Measurements from ENCODE around the gene PPP2R5A. TPM values are rescaled to one million over a fixed set of nuclear protein-coding genes. Genes with fewer than 3 reads are reported as not detected.

Gene PPP2R5A
- total RNA-seq, 1 donor from 2014 or later: 88.4 TPM

GRCh38 chr1:212326541-212326940 lies 41.3 kb downstream of the PPP2R5A start:
- TF ChIP-seq, protein P1, sequence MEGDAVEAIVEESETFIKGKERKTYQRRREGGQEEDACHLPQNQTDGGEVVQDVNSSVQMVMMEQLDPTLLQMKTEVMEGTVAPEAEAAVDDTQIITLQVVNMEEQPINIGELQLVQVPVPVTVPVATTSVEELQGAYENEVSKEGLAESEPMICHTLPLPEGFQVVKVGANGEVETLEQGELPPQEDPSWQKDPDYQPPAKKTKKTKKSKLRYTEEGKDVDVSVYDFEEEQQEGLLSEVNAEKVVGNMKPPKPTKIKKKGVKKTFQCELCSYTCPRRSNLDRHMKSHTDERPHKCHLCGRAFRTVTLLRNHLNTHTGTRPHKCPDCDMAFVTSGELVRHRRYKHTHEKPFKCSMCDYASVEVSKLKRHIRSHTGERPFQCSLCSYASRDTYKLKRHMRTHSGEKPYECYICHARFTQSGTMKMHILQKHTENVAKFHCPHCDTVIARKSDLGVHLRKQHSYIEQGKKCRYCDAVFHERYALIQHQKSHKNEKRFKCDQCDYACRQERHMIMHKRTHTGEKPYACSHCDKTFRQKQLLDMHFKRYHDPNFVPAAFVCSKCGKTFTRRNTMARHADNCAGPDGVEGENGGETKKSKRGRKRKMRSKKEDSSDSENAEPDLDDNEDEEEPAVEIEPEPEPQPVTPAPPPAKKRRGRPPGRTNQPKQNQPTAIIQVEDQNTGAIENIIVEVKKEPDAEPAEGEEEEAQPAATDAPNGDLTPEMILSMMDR (IDR thresholded peaks at IDR 0.05): no peak

DNA sequence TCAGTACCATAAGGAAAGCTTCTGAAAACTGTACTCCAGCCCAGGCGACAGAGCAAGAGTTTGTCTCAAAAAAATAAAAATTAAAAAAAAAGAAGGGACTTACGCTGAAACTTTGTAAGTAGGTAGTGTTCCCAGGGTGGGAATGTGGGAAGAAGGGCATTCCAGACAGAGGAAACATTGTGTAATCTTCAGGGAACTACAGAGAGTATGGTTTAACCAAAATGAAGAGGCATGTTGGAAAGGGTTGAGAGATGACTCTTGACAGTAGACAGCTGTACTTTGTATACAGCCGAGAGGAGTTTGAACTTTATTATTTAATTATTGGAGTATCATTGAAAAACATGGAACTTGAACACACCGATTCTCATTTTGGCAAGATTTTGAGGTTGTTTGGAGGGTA lies 43.0 kb downstream of the PPP2R5A start:
- ATAC-seq (no peak), DNase-seq (no peak)
- intact Hi-C loops (cut with DNase I): no loop called here
- Histone ChIP-seq H3K9me3 (no peaks in the 10 kb centered on the region), H3K27ac (no peak overlapping the region), H3K27me3 (no peaks in the 10 kb centered on the region), H3K4me3 (no peak overlapping the region), H3K4me1 (no peaks in the 10 kb centered on the region), H3K36me3 (peaks cover 34% of the 10 kb centered on the region)
- TF ChIP-seq, protein P1 (IDR thresholded peaks at IDR 0.05): no peak

More at GRCh38 chr1:212326541-212326940, 41.3 kb downstream of the PPP2R5A start:
- ATAC-seq (no peak), DNase-seq (no peak)
- Histone ChIP-seq H3K9me3 (no peaks in the 10 kb centered on the region), H3K27ac (no peak overlapping the region), H3K4me1 (no peaks in the 10 kb centered on the region), H3K36me3 (peaks cover 17% of the 10 kb centered on the region), H3K4me3 (no peak overlapping the region), H3K27me3 (no peaks in the 10 kb centered on the region)
- intact Hi-C loops (cut with DNase I): no loop called here

GRCh38 chr1:212329105-212329504 lies 43.9 kb downstream of the PPP2R5A start:
- H3K4me3 ChIP-seq: no peak overlapping the region
- intact Hi-C loops (cut with DNase I): no loop called here
- H3K9me3 ChIP-seq: no peaks in the 10 kb centered on the region
- ATAC-seq (no peak), DNase-seq (no peak)
- TF ChIP-seq, protein P1 (IDR thresholded peaks at IDR 0.05): no peak
- H3K4me1 ChIP-seq: no peaks in the 10 kb centered on the region
- H3K27ac ChIP-seq: no peak overlapping the region
- H3K27me3 ChIP-seq: no peaks in the 10 kb centered on the region
- peaks cover 42% of the 10 kb centered on the region for H3K36me3 ChIP-seq

- no peaks in the 10 kb centered on the region for H3K4me1 ChIP-seq
- no peaks in the 10 kb centered on the region for H3K9me3 ChIP-seq
- no peaks in the 10 kb centered on the region for H3K27me3 ChIP-seq
- intact Hi-C loops (cut with DNase I): no loop called here
- peaks cover 85% of the 10 kb centered on the region for H3K36me3 ChIP-seq
- TF ChIP-seq, protein P1 (IDR thresholded peaks at IDR 0.05): no peak
- no peak overlapping the region for H3K27ac ChIP-seq
- ATAC-seq: no peak
- no peak overlapping the region for H3K4me3 ChIP-seq
- no peak for DNase-seq
These were observed 55.9 kb downstream of the PPP2R5A start for GRCh38 chr1:212341090-212341489.

- Histone ChIP-seq H3K4me3 (no peak overlapping the region), H3K4me1 (no peaks in the 10 kb centered on the region), H3K27ac (no peak overlapping the region), H3K9me3 (no peaks in the 10 kb centered on the region), H3K36me3 (peaks cover 83% of the 10 kb centered on the region), H3K27me3 (no peaks in the 10 kb centered on the region)
- TF ChIP-seq, protein P1 (IDR thresholded peaks at IDR 0.05): no peak
- intact Hi-C loops (cut with DNase I): no loop called here
- DNase-seq: no peak
- ATAC-seq: no peak
These were observed 59.7 kb downstream of the PPP2R5A start for GRCh38 chr1:212344905-212345304.

- H3K4me3 ChIP-seq: no peak overlapping the region
- DNase-seq (no peak), ATAC-seq (no peak)
- H3K27me3 ChIP-seq: no peaks in the 10 kb centered on the region
- TF ChIP-seq, protein P1 (IDR thresholded peaks at IDR 0.05): no peak
- intact Hi-C loops (cut with DNase I): no loop called here
- no peaks in the 10 kb centered on the region for H3K9me3 ChIP-seq
- peaks cover 90% of the 10 kb centered on the region for H3K36me3 ChIP-seq
- H3K4me1 ChIP-seq: no peaks in the 10 kb centered on the region
- no peak overlapping the region for H3K27ac ChIP-seq
These were observed 61.4 kb downstream of the PPP2R5A start for GRCh38 chr1:212346601-212347000.
